IMR-90 (cell line): ENCODE data around the gene FALEC. TPM values are rescaled to one million over a fixed set of nuclear protein-coding genes. Genes with fewer than 3 reads are reported as not detected.
"Not testable (repeated sequence)": the region's sequence is repeated elsewhere in the genome, so short reads cannot be mapped to it uniquely, and the experiment has no call there.

Source experiments
- ATAC-seq: fragments of 200-7000 bp; cut with Tn5 transposase; 2 replicates; pipeline ENCODE4 v1.9.1; 2020; ENCODE audit warnings: low read depth, mild to moderate bottlenecking, moderate library complexity
- BruUV-seq: library from RNA; stranded (reverse); fragments of 400-500 nt; replicated peaks from 2 replicates; lab custom pipeline; 2021; lab: Mats Ljungman, UMichigan
- CTCF ChIA-PET: fragments of 300-600 bp; formaldehyde crosslinking; extraction: SDS; loops from one replicate; lab custom pipeline; 2021; ENCODE audit warnings: antibody characterized with exemption; lab: Yijun Ruan, JAX
- POLR2A ChIA-PET: fragments of 300-600 bp; sonication (Branson Sonifier 250); formaldehyde crosslinking; loops from one replicate; lab custom pipeline; 2022; ENCODE audit warnings: antibody characterized with exemption; ENCODE audit not compliant: unreplicated experiment; lab: Charles Lee
- DNase-seq: peaks from one replicate; pipeline ENCODE4 v3.0.0; 2013
- H2AFZ ChIP-seq: replicated peaks from 2 replicates; pipeline ENCODE3; 2013; ENCODE audit warnings: low read length, mild to moderate bottlenecking; ENCODE audit not compliant: poor library complexity
- H2AK5ac ChIP-seq: 2 replicates; pipeline ENCODE4 v1.6.1; 2013; ENCODE audit warnings: low read depth, low read length, inconsistent platforms
- H2AK9ac ChIP-seq: replicated peaks from 2 replicates; pipeline ENCODE3; 2013; ENCODE audit warnings: mild to moderate bottlenecking, low read depth, low read length, moderate library complexity; ENCODE audit not compliant: poor library complexity
- H2BK120ac ChIP-seq: 2 replicates; pipeline ENCODE4 v1.6.1; 2013; ENCODE audit warnings: low read depth, low read length, inconsistent platforms
- H2BK15ac ChIP-seq: 3 replicates; pipeline ENCODE4 v1.6.1; 2013; ENCODE audit warnings: low read depth, low read length, inconsistent platforms
- H2BK20ac ChIP-seq: 2 replicates; pipeline ENCODE4 v1.6.1; 2013; ENCODE audit warnings: low read depth, mild to moderate bottlenecking, inconsistent platforms, low read length, moderate library complexity
- H2BK5ac ChIP-seq: 2 replicates; pipeline ENCODE4 v1.6.1; 2013; ENCODE audit warnings: mild to moderate bottlenecking, low read depth, low read length, inconsistent platforms; ENCODE audit not compliant: poor library complexity, severe bottlenecking
- H3K14ac ChIP-seq: replicated peaks from 2 replicates; pipeline ENCODE4 v1.6.1; 2013; ENCODE audit warnings: low read depth, low read length, inconsistent platforms
- H3K18ac ChIP-seq: 2 replicates; pipeline ENCODE4 v1.6.1; 2013; ENCODE audit warnings: low read depth, low read length, control low read depth
- H3K23ac ChIP-seq: 2 replicates; pipeline ENCODE4 v1.6.1; 2013; ENCODE audit warnings: low read depth, low read length, inconsistent platforms
- H3K27ac ChIP-seq: 2 replicates; pipeline ENCODE4 v1.5.1; 2013; ENCODE audit warnings: mild to moderate bottlenecking, control low read depth, low read length; ENCODE audit not compliant: insufficient read depth
- H3K27me3 ChIP-seq: 2 replicates; pipeline ENCODE4 v1.6.1; 2013; ENCODE audit warnings: low read length; ENCODE audit not compliant: control insufficient read depth, insufficient read depth
- H3K36me3 ChIP-seq: 2 replicates; pipeline ENCODE4 v1.6.1; 2013; ENCODE audit warnings: low read length, mixed read lengths; ENCODE audit not compliant: control insufficient read depth, insufficient read depth
- H3K4ac ChIP-seq: 2 replicates; pipeline ENCODE4 v1.6.1; 2013; ENCODE audit warnings: low read depth, low read length, inconsistent platforms
- H3K4me1 ChIP-seq: 2 replicates; pipeline ENCODE4 v1.6.1; 2013; ENCODE audit warnings: low read length, mixed read lengths; ENCODE audit not compliant: control insufficient read depth, insufficient read depth
- H3K4me2 ChIP-seq: 2 replicates; pipeline ENCODE4 v1.6.1; 2013; ENCODE audit warnings: low read depth, mild to moderate bottlenecking, control low read depth, low read length, moderate library complexity
- H3K4me3 ChIP-seq: 2 replicates; pipeline ENCODE4 v1.5.1; 2013; ENCODE audit warnings: low read depth, mild to moderate bottlenecking, control low read depth, low read length, moderate library complexity; ENCODE audit not compliant: insufficient read depth
- H3K56ac ChIP-seq: 2 replicates; pipeline ENCODE4 v1.6.1; 2013; ENCODE audit warnings: low read length, inconsistent platforms; ENCODE audit not compliant: insufficient read depth; ENCODE audit errors: extremely low read depth
- H3K79me1 ChIP-seq, 2 experiments: 2 replicates each; pipeline ENCODE4 v1.6.1; 2013; ENCODE audit warnings: low read length in 2 of 2, inconsistent platforms in 1 of 2, low read depth in 1 of 2
- H3K9ac ChIP-seq: 2 replicates; pipeline ENCODE4 v1.6.1; 2013; ENCODE audit warnings: low read depth, low read length, control low read depth
- H3K9me1 ChIP-seq: 2 replicates; pipeline ENCODE4 v1.6.1; 2013; ENCODE audit warnings: low read length, inconsistent platforms; ENCODE audit not compliant: insufficient read depth
- H3K9me3 ChIP-seq: 2 replicates; pipeline ENCODE4 v1.6.1; 2013; ENCODE audit warnings: low read length; ENCODE audit not compliant: control insufficient read depth, insufficient read depth
- H4K20me1 ChIP-seq: 2 replicates; pipeline ENCODE4 v1.6.1; 2013; ENCODE audit warnings: low read length, inconsistent platforms; ENCODE audit not compliant: insufficient read depth
- H4K5ac ChIP-seq: 2 replicates; pipeline ENCODE4 v1.6.1; 2013; ENCODE audit warnings: mild to moderate bottlenecking, low read depth, low read length, control low read depth
- H4K8ac ChIP-seq, 2 experiments: 2 replicates each; pipeline ENCODE4 v1.6.1; 2013; ENCODE audit warnings: low read depth in 2 of 2, low read length in 2 of 2, control low read depth in 1 of 2, inconsistent platforms in 1 of 2
- H4K91ac ChIP-seq: 2 replicates; pipeline ENCODE4 v1.6.1; 2013; ENCODE audit warnings: low read depth, low read length, inconsistent platforms; ENCODE audit not compliant: insufficient read depth
- WGBS, 2 experiments: methylation state at CpG; one replicate each; pipeline versions ENCODE4 v1.1.5 to v1.1.7; 2013; ENCODE audit warnings: missing lambda C conversion rate in 2 of 2; ENCODE audit not compliant: insufficient read length in 1 of 2; ENCODE audit errors: extremely low coverage in 2 of 2; 5-methylcytosine and 5-hydroxymethylcytosine counted together
- dilution Hi-C: fragments of 300-500 bp; cut with HindIII; formaldehyde crosslinking; loops from one replicate; pipeline ENCODE4 v1.14.3; 2018; ENCODE audit warnings: low sequenced_read_pairs; ENCODE audit not compliant: unreplicated experiment
- in situ Hi-C: fragments of 300-500 bp; cut with MboI; formaldehyde crosslinking; loops from 3 replicates; pipeline ENCODE4 v1.14.3; 2019; ENCODE audit warnings: low sequenced_read_pairs, inconsistent platforms, mixed read lengths
- intact Hi-C: fragments of 100-400 bp; cut with micrococcal nuclease; formaldehyde crosslinking; loops from 2 replicates; pipeline ENCODE4 v1.10.0; 2022
- polyA plus RNA-seq, 3 experiments: library from polyadenylated mRNA; depleted of rRNA; stranded (reverse); fragments of >200 nt; gene quantifications; 2 replicates each; pipeline ENCODE4 v1.2.3, GENCODE V29; 2012; ENCODE audit warnings: low replicate concordance in 1 of 3
- total RNA-seq: library from RNA; depleted of rRNA; stranded (reverse); fragments of >200 nt; gene quantifications from 2 replicates; pipeline ENCODE4 v1.2.3, GENCODE V29; 2012

Gene FALEC
- total and polyA plus RNA-seq, 2 of the 4 experiments (the other 2 are of a cell fraction), result not detected

GRCh38 chr1:150580966-150581365, 65.4 kb downstream of the FALEC start:
- in situ Hi-C loops, H3K4me1 ChIP-seq, dilution Hi-C loops, H4K91ac ChIP-seq, BruUV-seq, H3K4ac ChIP-seq, H4K8ac ChIP-seq, H2BK5ac ChIP-seq, H2AFZ ChIP-seq, H3K56ac ChIP-seq, DNase-seq, POLR2A ChIA-PET, H4K5ac ChIP-seq, H3K9ac ChIP-seq, H3K23ac ChIP-seq, H2AK5ac ChIP-seq, H3K4me2 ChIP-seq, H2BK15ac ChIP-seq, H2BK20ac ChIP-seq, H3K27me3 ChIP-seq, H3K14ac ChIP-seq, H3K9me1 ChIP-seq, H3K4me3 ChIP-seq, H2AK9ac ChIP-seq, intact Hi-C loops, H3K18ac ChIP-seq, H3K27ac ChIP-seq, H3K9me3 ChIP-seq, H2BK120ac ChIP-seq, ATAC-seq: not testable (repeated sequence)
- peaks cover 35% of the 10 kb centered on the region for H4K20me1 ChIP-seq
- H3K36me3 ChIP-seq, result peaks cover 22% of the 10 kb centered on the region
- H3K79me1 ChIP-seq, result peaks cover 11 to 16% of the 10 kb centered on the region in 2 experiments; a peak in 3 of 4 replicates
- no CpG with 5 or more reads among the region's 3 CpGs for WGBS, 2 experiments
- CTCF ChIA-PET, result interaction anchor here (1.0 to 1.4 kb wide), 2 partner anchors 24 to 39 kb away, joined by 3 to 5 read pairs; no protein-coding TSS in a partner anchor

- Histone ChIP-seq H2AK5ac (peak overlapping the region; percentile 5; the same call in 1 of the 2 replicates), H3K36me3 (peaks cover 19% of the 10 kb centered on the region), H4K20me1 (peaks cover 30% of the 10 kb centered on the region), H3K79me1 (peaks cover 11 to 16% of the 10 kb centered on the region in 2 experiments; a peak in 3 of 4 replicates)
- H3K27ac ChIP-seq, H2BK5ac ChIP-seq, H3K27me3 ChIP-seq, H3K4me3 ChIP-seq, intact Hi-C loops, H3K4me1 ChIP-seq, H3K9me1 ChIP-seq, H3K4ac ChIP-seq, H2BK20ac ChIP-seq, BruUV-seq, H4K91ac ChIP-seq, H3K56ac ChIP-seq, H2BK120ac ChIP-seq, ATAC-seq, H3K9me3 ChIP-seq, POLR2A ChIA-PET, in situ Hi-C loops, H4K8ac ChIP-seq, DNase-seq, H3K9ac ChIP-seq, H2AFZ ChIP-seq, H3K18ac ChIP-seq, H3K23ac ChIP-seq, H3K4me2 ChIP-seq, H4K5ac ChIP-seq, H3K14ac ChIP-seq, H2BK15ac ChIP-seq, dilution Hi-C loops, H2AK9ac ChIP-seq: not testable (repeated sequence)
- no CpG with 5 or more reads among the region's 7 CpGs for WGBS, 2 experiments
- CTCF ChIA-PET, result interaction anchor here (1.4 kb wide), 1 partner anchor 38 kb away, joined by 5 read pairs; no protein-coding TSS in a partner anchor
These were observed 65.9 kb downstream of the FALEC start for GRCh38 chr1:150581437-150581836.
